WTC11 (cell line): Measurements from ENCODE around the gene UGT1A8. TPM values are rescaled to one million over a fixed set of nuclear protein-coding genes. Genes with fewer than 3 reads are reported as not detected.

Experiments
- ATAC-seq: fragments of 200-7000 bp; cut with Tn5 transposase; 2 replicates; pipeline ENCODE4 v1.10.0; 2021; ENCODE audit warnings: mild to moderate bottlenecking, moderate library complexity
- CTCF ChIA-PET: fragments of 300-600 bp; sonication (Branson Sonifier 250); formaldehyde crosslinking; loops from one replicate; lab custom pipeline; 2021; ENCODE audit warnings: antibody characterized with exemption; lab: Charles Lee
- POLR2A ChIA-PET: fragments of 350-600 bp; sonication (Branson Sonifier 250); formaldehyde crosslinking; loops from one replicate; lab custom pipeline; 2021; ENCODE audit warnings: antibody characterized with exemption; lab: Charles Lee
- DNase-seq: peaks from one replicate; pipeline ENCODE4 v3.0.0; 2021; ENCODE audit warnings: low spot score
- H3K27ac Mint-ChIP-seq: 2 replicates; pipeline ENCODE4 v1.8.0; 2021; ENCODE audit warnings: mixed read lengths
- H3K27me3 Mint-ChIP-seq: 2 replicates; pipeline ENCODE4 v1.8.0; 2021; ENCODE audit warnings: low read depth, mild to moderate bottlenecking, moderate library complexity, mixed read lengths
- H3K36me3 Mint-ChIP-seq: 2 replicates; pipeline ENCODE4 v1.8.0; 2021; ENCODE audit warnings: mixed read lengths
- H3K4me1 Mint-ChIP-seq: 2 replicates; pipeline ENCODE4 v1.8.0; 2022; ENCODE audit warnings: mixed read lengths
- H3K4me3 Mint-ChIP-seq: 2 replicates; pipeline ENCODE4 v1.8.0; 2021; ENCODE audit warnings: mild to moderate bottlenecking, moderate library complexity, mixed read lengths
- H3K9me3 Mint-ChIP-seq: 2 replicates; pipeline ENCODE4 v1.8.0; 2021; ENCODE audit warnings: mixed read lengths
- ATF1 ChIP-seq: sonication (generic); formaldehyde crosslinking; IDR thresholded peaks from 2 replicates; pipeline ENCODE4 v1.8.1; 2023; ENCODE audit warnings: mild to moderate bottlenecking, moderate library complexity, missing genetic modification reagents
- ATF6 ChIP-seq: sonication (generic); formaldehyde crosslinking; IDR thresholded peaks from 2 replicates; pipeline ENCODE4 v1.8.1; 2023; ENCODE audit warnings: mild to moderate bottlenecking, missing genetic modification reagents
- E2F5 ChIP-seq: sonication (generic); formaldehyde crosslinking; IDR thresholded peaks from 2 replicates; pipeline ENCODE4 v1.8.1; 2022; ENCODE audit warnings: mild to moderate bottlenecking, moderate library complexity, missing genetic modification reagents
- ESRRA ChIP-seq: sonication (generic); formaldehyde crosslinking; IDR thresholded peaks from 2 replicates; pipeline ENCODE4 v1.8.1; 2022; ENCODE audit warnings: mild to moderate bottlenecking, missing genetic modification reagents, borderline replicate concordance
- GRHL2 ChIP-seq: fragments of 250-450 bp; sonication (Bioruptor Pico); IDR thresholded peaks from 2 replicates; pipeline ENCODE4 v1.8.0; 2022; ENCODE audit warnings: mild to moderate bottlenecking, moderate library complexity; ENCODE audit not compliant: insufficient replicate concordance, severe bottlenecking
- GTF2I ChIP-seq: fragments of 250-450 bp; sonication (Bioruptor Pico); conservative IDR thresholded peaks from 2 replicates; pipeline ENCODE4 v1.4.0; 2021; ENCODE audit warnings: mild to moderate bottlenecking
- JUN ChIP-seq: sonication (generic); formaldehyde crosslinking; IDR thresholded peaks from 2 replicates; pipeline ENCODE4 v1.8.0; 2023; ENCODE audit warnings: mild to moderate bottlenecking, missing genetic modification reagents
- KAT7 ChIP-seq: sonication (generic); formaldehyde crosslinking; IDR thresholded peaks from 2 replicates; pipeline ENCODE4 v1.8.1; 2023; ENCODE audit warnings: missing genetic modification reagents, mild to moderate bottlenecking, borderline replicate concordance
- MYBL2 ChIP-seq: sonication (generic); formaldehyde crosslinking; IDR thresholded peaks from 2 replicates; pipeline ENCODE4 v1.8.1; 2023; ENCODE audit warnings: mild to moderate bottlenecking, moderate library complexity, missing genetic modification reagents
- RORB ChIP-seq: fragments of 250-450 bp; sonication (Bioruptor Pico); IDR thresholded peaks from 2 replicates; pipeline ENCODE4 v1.9.0; 2021; ENCODE audit warnings: mild to moderate bottlenecking
- SOX15 ChIP-seq: fragments of 250-450 bp; sonication (Bioruptor Pico); IDR thresholded peaks from 2 replicates; pipeline ENCODE4 v1.9.0; 2021; ENCODE audit warnings: mild to moderate bottlenecking
- USF1 ChIP-seq: sonication (generic); formaldehyde crosslinking; IDR thresholded peaks from 2 replicates; pipeline ENCODE4 v1.8.0; 2022; ENCODE audit warnings: mild to moderate bottlenecking, missing genetic modification reagents
- ZNF121 ChIP-seq: sonication (generic); formaldehyde crosslinking; IDR thresholded peaks from 2 replicates; pipeline ENCODE4 v1.8.0; 2023; ENCODE audit warnings: missing genetic modification reagents
- ZNF219 ChIP-seq: sonication (generic); formaldehyde crosslinking; IDR thresholded peaks from 2 replicates; pipeline ENCODE4 v1.8.0; 2023; ENCODE audit warnings: missing genetic modification reagents, mild to moderate bottlenecking, borderline replicate concordance
- ZNF416 ChIP-seq: fragments of 250-450 bp; sonication (Bioruptor Pico); IDR thresholded peaks from 2 replicates; pipeline ENCODE4 v1.9.0; 2021; ENCODE audit warnings: mild to moderate bottlenecking, inconsistent platforms
- ZNF532 ChIP-seq: fragments of 250-450 bp; sonication (Bioruptor Pico); IDR thresholded peaks from 2 replicates; pipeline ENCODE4 v1.9.0; 2021; ENCODE audit warnings: mild to moderate bottlenecking, borderline replicate concordance
- ZNF671 ChIP-seq: fragments of 250-450 bp; sonication (Bioruptor Pico); IDR thresholded peaks from 2 replicates; pipeline ENCODE4 v1.8.0; 2021; ENCODE audit warnings: mild to moderate bottlenecking
- total RNA-seq: library from RNA; stranded (reverse); gene quantifications from 3 replicates; pipeline ENCODE4 v1.2.3, GENCODE V29; 2021
- TF ChIP-seq, protein P1 (sequence below): sonication (generic); formaldehyde crosslinking; IDR thresholded peaks from 2 replicates; pipeline ENCODE4 v1.8.0; 2022; ENCODE audit warnings: missing genetic modification reagents
- TF ChIP-seq, protein P2 (sequence below): sonication (generic); formaldehyde crosslinking; IDR thresholded peaks from 2 replicates; pipeline ENCODE4 v1.8.1; 2023; ENCODE audit warnings: mild to moderate bottlenecking, missing genetic modification reagents, moderate library complexity

The UGT1A8 gene
- total RNA-seq, 1 experiment from 2014 or later, result 0.13 TPM

- TF ChIP-seq USF1 (CRISPR knock-in tag) (no peak), GTF2I (no peak), ATF6 (CRISPR knock-in tag) (no peak), ZNF671 (CRISPR knock-in tag) (no peak), ESRRA (no peak), ATF1 (CRISPR knock-in tag) (no peak), ZNF532 (CRISPR knock-in tag) (no peak)
- TF ChIP-seq, protein P1, sequence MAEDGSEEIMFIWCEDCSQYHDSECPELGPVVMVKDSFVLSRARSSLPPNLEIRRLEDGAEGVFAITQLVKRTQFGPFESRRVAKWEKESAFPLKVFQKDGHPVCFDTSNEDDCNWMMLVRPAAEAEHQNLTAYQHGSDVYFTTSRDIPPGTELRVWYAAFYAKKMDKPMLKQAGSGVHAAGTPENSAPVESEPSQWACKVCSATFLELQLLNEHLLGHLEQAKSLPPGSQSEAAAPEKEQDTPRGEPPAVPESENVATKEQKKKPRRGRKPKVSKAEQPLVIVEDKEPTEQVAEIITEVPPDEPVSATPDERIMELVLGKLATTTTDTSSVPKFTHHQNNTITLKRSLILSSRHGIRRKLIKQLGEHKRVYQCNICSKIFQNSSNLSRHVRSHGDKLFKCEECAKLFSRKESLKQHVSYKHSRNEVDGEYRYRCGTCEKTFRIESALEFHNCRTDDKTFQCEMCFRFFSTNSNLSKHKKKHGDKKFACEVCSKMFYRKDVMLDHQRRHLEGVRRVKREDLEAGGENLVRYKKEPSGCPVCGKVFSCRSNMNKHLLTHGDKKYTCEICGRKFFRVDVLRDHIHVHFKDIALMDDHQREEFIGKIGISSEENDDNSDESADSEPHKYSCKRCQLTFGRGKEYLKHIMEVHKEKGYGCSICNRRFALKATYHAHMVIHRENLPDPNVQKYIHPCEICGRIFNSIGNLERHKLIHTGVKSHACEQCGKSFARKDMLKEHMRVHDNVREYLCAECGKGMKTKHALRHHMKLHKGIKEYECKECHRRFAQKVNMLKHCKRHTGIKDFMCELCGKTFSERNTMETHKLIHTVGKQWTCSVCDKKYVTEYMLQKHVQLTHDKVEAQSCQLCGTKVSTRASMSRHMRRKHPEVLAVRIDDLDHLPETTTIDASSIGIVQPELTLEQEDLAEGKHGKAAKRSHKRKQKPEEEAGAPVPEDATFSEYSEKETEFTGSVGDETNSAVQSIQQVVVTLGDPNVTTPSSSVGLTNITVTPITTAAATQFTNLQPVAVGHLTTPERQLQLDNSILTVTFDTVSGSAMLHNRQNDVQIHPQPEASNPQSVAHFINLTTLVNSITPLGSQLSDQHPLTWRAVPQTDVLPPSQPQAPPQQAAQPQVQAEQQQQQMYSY, result no peak
Measured at GRCh38 chr2:233766416-233766815, 149.0 kb downstream of the UGT1A8 start (continued).

DNA sequence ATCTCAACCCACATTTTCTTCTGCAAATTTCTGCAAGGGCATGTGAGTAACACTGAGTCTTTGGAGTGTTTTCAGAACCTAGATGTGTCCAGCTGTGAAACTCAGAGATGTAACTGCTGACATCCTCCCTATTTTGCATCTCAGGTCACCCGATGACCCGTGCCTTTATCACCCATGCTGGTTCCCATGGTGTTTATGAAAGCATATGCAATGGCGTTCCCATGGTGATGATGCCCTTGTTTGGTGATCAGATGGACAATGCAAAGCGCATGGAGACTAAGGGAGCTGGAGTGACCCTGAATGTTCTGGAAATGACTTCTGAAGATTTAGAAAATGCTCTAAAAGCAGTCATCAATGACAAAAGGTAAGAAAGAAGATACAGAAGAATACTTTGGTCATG lies 150.6 kb downstream of the UGT1A8 start:
- DNase-seq, result no peak
- CTCF ChIA-PET, result no interaction called here
- POLR2A ChIA-PET, result no interaction called here
- TF ChIP-seq ZNF121 (CRISPR knock-in tag) (no peak), MYBL2 (CRISPR knock-in tag) (no peak), ESRRA (no peak), ZNF219 (no peak)
- TF ChIP-seq, protein P2, sequence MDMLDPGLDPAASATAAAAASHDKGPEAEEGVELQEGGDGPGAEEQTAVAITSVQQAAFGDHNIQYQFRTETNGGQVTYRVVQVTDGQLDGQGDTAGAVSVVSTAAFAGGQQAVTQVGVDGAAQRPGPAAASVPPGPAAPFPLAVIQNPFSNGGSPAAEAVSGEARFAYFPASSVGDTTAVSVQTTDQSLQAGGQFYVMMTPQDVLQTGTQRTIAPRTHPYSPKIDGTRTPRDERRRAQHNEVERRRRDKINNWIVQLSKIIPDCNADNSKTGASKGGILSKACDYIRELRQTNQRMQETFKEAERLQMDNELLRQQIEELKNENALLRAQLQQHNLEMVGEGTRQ, result no peak
- no peak for ATAC-seq
- Mint-ChIP-seq H3K27ac (no peak overlapping the region), H3K36me3 (no peaks in the 10 kb centered on the region), H3K9me3 (peaks cover 12% of the 10 kb centered on the region), H3K4me3 (no peak overlapping the region), H3K4me1 (peaks cover 3% of the 10 kb centered on the region), H3K27me3 (peaks cover 5% of the 10 kb centered on the region; the same call in 1 of the 2 replicates)

DNA sequence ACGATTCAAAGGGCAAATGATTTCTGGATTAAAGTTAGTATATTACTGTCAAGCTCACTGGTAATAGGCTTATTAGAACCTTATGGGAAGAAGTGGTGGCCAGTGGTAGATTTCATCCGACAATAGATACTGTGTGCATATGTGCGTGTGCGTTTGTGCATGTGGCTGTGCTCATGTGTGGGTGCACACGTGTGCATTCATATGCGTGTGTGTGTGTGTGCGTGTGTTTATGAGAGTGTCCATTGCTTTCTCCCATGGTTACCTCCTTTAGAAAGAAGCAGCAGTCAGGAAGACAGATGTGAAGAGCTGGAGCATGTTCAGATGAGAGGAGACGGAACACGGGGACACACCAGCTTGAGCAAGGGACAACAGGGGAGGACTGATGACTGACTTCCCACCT lies 151.8 kb downstream of the UGT1A8 start:
- H3K27ac Mint-ChIP-seq, result no peak overlapping the region
- TF ChIP-seq RORB (CRISPR knock-in tag), result no peak
- TF ChIP-seq SOX15 (CRISPR knock-in tag), result no peak
- TF ChIP-seq ZNF416, result no peak
- TF ChIP-seq GRHL2 (CRISPR knock-in tag), result no peak
- TF ChIP-seq KAT7 (CRISPR knock-in tag), result no peak
- TF ChIP-seq E2F5, result no peak
- no peak for TF ChIP-seq ZNF671 (CRISPR knock-in tag)
- no peak for TF ChIP-seq JUN

More for the DNA sequence above, 151.8 kb downstream of the UGT1A8 start:
- ChIA-PET POLR2A (no interaction called here), CTCF (no interaction called here)
- DNase-seq (no peak), ATAC-seq (no peak)
- peaks cover 3% of the 10 kb centered on the region for H3K4me1 Mint-ChIP-seq
- no peak overlapping the region for H3K4me3 Mint-ChIP-seq
- peaks cover 11% of the 10 kb centered on the region for H3K9me3 Mint-ChIP-seq
- H3K36me3 Mint-ChIP-seq, result no peaks in the 10 kb centered on the region
- peaks cover 2% of the 10 kb centered on the region; the same call in 1 of the 2 replicates for H3K27me3 Mint-ChIP-seq
